H1 (cell line): ENCODE data around the gene TBC1D7. TPM values are rescaled to one million over a fixed set of nuclear protein-coding genes. Genes with fewer than 3 reads are reported as not detected.
A peak's percentile ranks its signal among the peaks of the same experiment; 100 is the strongest.

Source experiments
- CTCF ChIA-PET: fragments of 300-600 bp; sonication (Branson Sonifier 250); formaldehyde crosslinking; loops from one replicate; lab custom pipeline; 2021; ENCODE audit not compliant: partially characterized antibody; lab: Charles Lee
- POLR2A ChIA-PET: fragments of 300-600 bp; sonication (Branson Sonifier 250); formaldehyde crosslinking; loops from one replicate; lab custom pipeline; 2021; ENCODE audit warnings: inconsistent platforms; ENCODE audit not compliant: partially characterized antibody; lab: Charles Lee
- DNase-seq, 2 experiments: peaks; one replicate each; pipeline versions ENCODE4 v3.0.0 to v3.0.0-alpha.2; 2010 to 2022; ENCODE audit warnings: low spot score in 2 of 2, low read depth in 1 of 2, mixed read lengths in 1 of 2
- FAIRE-seq: peaks from 2 replicates; lab custom pipeline; 2011; peaks lifted over from hg19 to GRCh38; lab: Jason Lieb, UNC
- H2AFZ ChIP-seq: 2 replicates; pipeline ENCODE4 v1.8.1; 2012; ENCODE audit warnings: low read length, inconsistent platforms
- H2AK5ac ChIP-seq: 2 replicates; pipeline ENCODE4 v1.6.1; 2013; ENCODE audit warnings: low read depth, low read length
- H2BK120ac ChIP-seq: replicated peaks from 2 replicates; pipeline ENCODE3; 2013; ENCODE audit warnings: low read depth, low read length, inconsistent platforms
- H2BK12ac ChIP-seq: 2 replicates; pipeline ENCODE4 v1.6.1; 2013; ENCODE audit warnings: low read depth, low read length
- H2BK15ac ChIP-seq: 2 replicates; pipeline ENCODE4 v1.6.1; 2013; ENCODE audit warnings: low read length
- H2BK20ac ChIP-seq: 2 replicates; pipeline ENCODE4 v1.6.1; 2013; ENCODE audit warnings: low read length
- H2BK5ac ChIP-seq: 2 replicates; pipeline ENCODE4 v1.6.1; 2013; ENCODE audit warnings: low read depth, low read length
- H3K14ac ChIP-seq: 2 replicates; pipeline ENCODE4 v1.6.1; 2013; ENCODE audit warnings: inconsistent platforms; ENCODE audit not compliant: insufficient read length
- H3K18ac ChIP-seq: 2 replicates; pipeline ENCODE4 v1.6.1; 2013; ENCODE audit warnings: low read length; ENCODE audit errors: extremely low read depth
- H3K23ac ChIP-seq: 2 replicates; pipeline ENCODE4 v1.6.1; 2013; ENCODE audit warnings: inconsistent platforms; ENCODE audit not compliant: insufficient read length
- H3K23me2 ChIP-seq: 2 replicates; pipeline ENCODE4 v1.6.1; 2013; ENCODE audit warnings: low read depth, low read length
- H3K27ac ChIP-seq: 2 replicates; pipeline ENCODE4 v1.6.1; 2011; ENCODE audit warnings: low read depth, low read length, inconsistent platforms
- H3K27me3 ChIP-seq, 4 experiments: replicated peaks in 1 of 4; 1 replicate in 1 of 4; 2 replicates in 3 of 4; pipeline versions ENCODE4 v1.6.1 to v1.8.1; 2011 to 2013; ENCODE audit warnings: low read length in 3 of 4, mild to moderate bottlenecking in 3 of 4, inconsistent platforms in 2 of 4, mixed read lengths in 2 of 4, moderate library complexity in 1 of 4; ENCODE audit not compliant: control insufficient read depth in 3 of 4, insufficient read depth in 3 of 4; ENCODE audit errors: extremely low read depth in 1 of 4
- H3K36me3 ChIP-seq, 4 experiments: 2 replicates each; pipeline versions ENCODE4 v1.6.1 to v1.8.1; 2011 to 2013; ENCODE audit warnings: mild to moderate bottlenecking in 4 of 4, low read length in 3 of 4, moderate library complexity in 2 of 4, control low read depth in 1 of 4, inconsistent platforms in 1 of 4; ENCODE audit not compliant: insufficient read depth in 4 of 4, control insufficient read depth in 2 of 4
- H3K4ac ChIP-seq: replicated peaks from 2 replicates; pipeline ENCODE3; 2013; ENCODE audit warnings: low read length, low read depth, mixed read lengths, inconsistent platforms; ENCODE audit not compliant: insufficient read length
- H3K4me1 ChIP-seq, 4 experiments: replicated peaks in 1 of 4; 1 replicate in 1 of 4; 2 replicates in 3 of 4; pipeline versions ENCODE4 v1.6.1 to v1.8.1; 2011 to 2013; ENCODE audit warnings: low read length in 3 of 4, inconsistent platforms in 2 of 4, mixed read lengths in 1 of 4; ENCODE audit not compliant: insufficient read depth in 4 of 4, control insufficient read depth in 3 of 4
- H3K4me2 ChIP-seq, 2 experiments: 2 replicates each; pipeline versions ENCODE4 v1.6.1 to v1.8.1; 2011 to 2013; ENCODE audit warnings: low read depth in 2 of 2, low read length in 2 of 2, control low read depth in 1 of 2, inconsistent platforms in 1 of 2, mild to moderate bottlenecking in 1 of 2; ENCODE audit not compliant: insufficient read depth in 1 of 2
- H3K4me3 ChIP-seq, 4 experiments: fragments of 200-600, 300-600 bp in 1 of 4; sonication (generic), shearing (Covaris generic), sonication (Bioruptor Twin) in 1 of 4; 2 replicates each; pipeline versions ENCODE4 v1.5.1 to v1.8.1; 2011 to 2016; ENCODE audit warnings: low read length in 4 of 4, low read depth in 3 of 4, control low read depth in 2 of 4, inconsistent platforms in 2 of 4, mild to moderate bottlenecking in 2 of 4, mixed read lengths in 1 of 4, moderate library complexity in 1 of 4; ENCODE audit not compliant: insufficient read depth in 2 of 4; ENCODE audit errors: extremely low read depth in 1 of 4
- H3K56ac ChIP-seq: replicated peaks from 2 replicates; pipeline ENCODE3; 2013; ENCODE audit warnings: low read depth, mild to moderate bottlenecking, mixed read lengths, low read length, inconsistent platforms; ENCODE audit not compliant: insufficient read length
- H3K79me1 ChIP-seq: 2 replicates; pipeline ENCODE4 v1.6.1; 2013; ENCODE audit warnings: low read depth, low read length, control low read depth
- H3K79me2 ChIP-seq, 2 experiments: 2 replicates each; pipeline versions ENCODE4 v1.6.1 to v1.8.1; 2012 to 2013; ENCODE audit warnings: low read length in 2 of 2, mild to moderate bottlenecking in 2 of 2, inconsistent platforms in 1 of 2; ENCODE audit not compliant: insufficient read depth in 2 of 2, control insufficient read depth in 1 of 2
- H3K9ac ChIP-seq, 4 experiments: replicated peaks in 1 of 4; 1 replicate in 1 of 4; 2 replicates in 3 of 4; pipeline versions ENCODE4 v1.6.1 to v1.8.1; 2011 to 2013; ENCODE audit warnings: low read depth in 3 of 4, low read length in 3 of 4, control low read depth in 2 of 4, mild to moderate bottlenecking in 2 of 4, moderate library complexity in 2 of 4, inconsistent platforms in 1 of 4; ENCODE audit errors: extremely low read depth in 1 of 4
- H3K9me3 ChIP-seq, 2 experiments: 2 replicates each; pipeline versions ENCODE4 v1.6.1 to v1.8.1; 2012 to 2013; ENCODE audit warnings: mild to moderate bottlenecking in 2 of 2, moderate library complexity in 2 of 2, control low read depth in 1 of 2, inconsistent platforms in 1 of 2, low read depth in 1 of 2, low read length in 1 of 2, mixed read lengths in 1 of 2; ENCODE audit not compliant: insufficient read depth in 2 of 2
- H4K20me1 ChIP-seq, 2 experiments: replicated peaks in 1 of 2; 2 replicates each; pipeline versions ENCODE3 to v1.8.1; 2011 to 2013; ENCODE audit warnings: inconsistent platforms in 2 of 2, low read length in 2 of 2, mild to moderate bottlenecking in 1 of 2; ENCODE audit not compliant: insufficient read depth in 2 of 2, control insufficient read depth in 1 of 2
- H4K5ac ChIP-seq: 2 replicates; pipeline ENCODE4 v1.6.1; 2013; ENCODE audit warnings: low read length, low read depth, mixed read lengths, inconsistent platforms; ENCODE audit not compliant: insufficient read length
- H4K8ac ChIP-seq: 2 replicates; pipeline ENCODE4 v1.8.0; 2013; ENCODE audit warnings: mild to moderate bottlenecking, moderate library complexity, low read length, inconsistent platforms; ENCODE audit not compliant: insufficient read depth; ENCODE audit errors: extremely low read depth
- H4K91ac ChIP-seq: replicated peaks from 2 replicates; pipeline ENCODE3; 2013; ENCODE audit warnings: low read length, mixed read lengths, inconsistent platforms; ENCODE audit not compliant: insufficient read length
- ATF2 ChIP-seq: IDR thresholded peaks from 2 replicates; pipeline ENCODE4 v1.6.1; 2012; ENCODE audit warnings: low read length, inconsistent platforms
- WGBS, 2 experiments: shearing (Covaris generic) in 1 of 2; methylation state at CpG; one replicate each; pipeline versions ENCODE4 v1.1.6 to v1.1.7; 2013 to 2015; ENCODE audit warnings: low lambda C conversion rate in 2 of 2, mixed read lengths in 2 of 2, inconsistent platforms in 1 of 2, low coverage in 1 of 2, missing lambda C conversion rate in 1 of 2; ENCODE audit not compliant: insufficient replicate concordance in 2 of 2, insufficient coverage in 1 of 2, insufficient read length in 1 of 2; ENCODE audit errors: extremely low coverage in 1 of 2, missing lambda C conversion rate in 1 of 2; 5-methylcytosine and 5-hydroxymethylcytosine counted together
- polyA plus RNA-seq, 7 experiments: library from polyadenylated mRNA; depleted of rRNA in 3 of 7; stranded (reverse) in 5 of 7; unstranded in 2 of 7; fragments of >200 nt in 5 of 7; fragments of 200-250 nt in 2 of 7; gene quantifications; 1 replicate in 5 of 7; 2 replicates in 1 of 7; 4 replicates in 1 of 7; pipeline versions ENCODE4 v1.2.1 to v1.2.3, GENCODE V29; 2011 to 2013; ENCODE audit warnings: missing spikeins in 2 of 7, mixed read lengths in 2 of 7
- total RNA-seq: library from RNA; stranded (reverse); fragmentation: NEBNext Ultra II Directional; extraction: Animal tissue kit (Norgen Biotek cat#: 25700); gene quantifications from 2 replicates; pipeline ENCODE4 v1.2.1, GENCODE V29; 2021

Gene TBC1D7
- total and polyA plus RNA-seq, 2 of the 8 experiments (the other 6 are each of a cell fraction or from before 2014, with no cell fraction given): 46.1 to 55.2 TPM

- 72% methylated on average over 3 of the region's 3 CpGs; no CpG with 5 or more reads in 1 of the 2 experiments for WGBS, 2 experiments
- H3K4me3 ChIP-seq: no peak overlapping the region
- H4K20me1 ChIP-seq: no peaks in the 10 kb centered on the region
- H2AFZ ChIP-seq: no peak overlapping the region
- H2BK12ac ChIP-seq: no peak overlapping the region
- no peak overlapping the region for H4K91ac ChIP-seq
- no peaks in the 10 kb centered on the region for H3K9me3 ChIP-seq
- peak overlapping the region in 1 of 2 experiments; percentile 6; a peak in 1 of 4 replicates for H3K4me2 ChIP-seq
- no peaks in the 10 kb centered on the region for H3K23me2 ChIP-seq
- peaks cover 0 to 15% (median 4%) of the 10 kb centered on the region in 4 experiments; a peak in 5 of 7 replicates for H3K4me1 ChIP-seq
- H3K79me1 ChIP-seq: no peaks in the 10 kb centered on the region; the same call in 1 of the 2 replicates
- DNase-seq (no peak), FAIRE-seq (no peak)
- H3K9ac ChIP-seq: no peak overlapping the region
- H3K36me3 ChIP-seq: peaks cover 0 to 4% (median 0%) of the 10 kb centered on the region in 4 experiments; a peak in 1 of 8 replicates
- H2AK5ac ChIP-seq: no peak overlapping the region
- no peak overlapping the region for H3K18ac ChIP-seq
- H4K8ac ChIP-seq: no peak overlapping the region
- no peak overlapping the region for H3K4ac ChIP-seq
- no peak overlapping the region for H3K56ac ChIP-seq
- no peak overlapping the region for H2BK5ac ChIP-seq
- no peak overlapping the region for H2BK20ac ChIP-seq
- H3K27me3 ChIP-seq: no peaks in the 10 kb centered on the region
- no peak overlapping the region for H3K23ac ChIP-seq
- H3K79me2 ChIP-seq: no peaks in the 10 kb centered on the region
- CTCF ChIA-PET: interaction anchor here (1.4 kb wide), 2 partner anchors 8 to 10 kb away, joined by 5 to 6 read pairs; no protein-coding TSS in a partner anchor
- no peak overlapping the region for H2BK120ac ChIP-seq
- H3K27ac ChIP-seq: no peak overlapping the region
- H4K5ac ChIP-seq: no peak overlapping the region
- POLR2A ChIA-PET: interaction anchor here (1.0 kb wide), 1 partner anchor 14 kb away, joined by 3 read pairs; no protein-coding TSS in a partner anchor
- no peak overlapping the region for H2BK15ac ChIP-seq
- H3K14ac ChIP-seq: no peak overlapping the region
- no peak for TF ChIP-seq ATF2
These were observed 39.1 kb upstream of the TBC1D7 start for GRCh38 chr6:13367396-13367795.
